HL-60 (cell line): ENCODE results near the gene MAGI2.

Source experiments
- DNase-seq, 2 experiments: peaks; one replicate each; pipeline ENCODE4 v3.0.0-alpha.2; 2010 to 2020; ENCODE audit warnings: low read depth in 1 of 2, low spot score in 1 of 2
- H3K27ac ChIP-seq: fragments of 250-450 bp; sonication (Bioruptor Pico); replicated peaks from 2 replicates; pipeline ENCODE4 v1.5.1; 2020; ENCODE audit warnings: mild to moderate bottlenecking, moderate library complexity
- H3K27me3 ChIP-seq: fragments of 250-450 bp; sonication (Bioruptor Pico); 2 replicates; pipeline ENCODE4 v1.5.1; 2021; ENCODE audit warnings: mild to moderate bottlenecking, moderate library complexity; ENCODE audit not compliant: insufficient read depth, poor library complexity, severe bottlenecking
- H3K4me3 ChIP-seq: replicated peaks from 2 replicates; pipeline ENCODE4 v1.5.1; 2011; ENCODE audit warnings: mild to moderate bottlenecking, control low read depth, low read length; ENCODE audit not compliant: insufficient read depth
- GABPA ChIP-seq: IDR thresholded peaks from 2 replicates; pipeline ENCODE4 v1.6.1; 2012; ENCODE audit warnings: low read depth
- POLR2AphosphoS5 ChIP-seq: IDR thresholded peaks from 2 replicates; pipeline ENCODE4 v1.6.1; 2012; ENCODE audit warnings: low read depth
- SPI1 ChIP-seq: IDR thresholded peaks from 2 replicates; pipeline ENCODE4 v1.6.1; 2012; ENCODE audit warnings: low read depth, mild to moderate bottlenecking, borderline replicate concordance
- TF ChIP-seq, protein P1 (sequence below): IDR thresholded peaks from 2 replicates; pipeline ENCODE4 v1.6.1; 2012; ENCODE audit warnings: low read depth; ENCODE audit not compliant: insufficient replicate concordance
- TF ChIP-seq, protein P2 (sequence below): IDR thresholded peaks from one replicate; pipeline ENCODE4 v1.5.1; 2011; ENCODE audit warnings: low read length, control low read depth, inconsistent platforms; ENCODE audit not compliant: insufficient read depth

MAGI2 gene

DNA sequence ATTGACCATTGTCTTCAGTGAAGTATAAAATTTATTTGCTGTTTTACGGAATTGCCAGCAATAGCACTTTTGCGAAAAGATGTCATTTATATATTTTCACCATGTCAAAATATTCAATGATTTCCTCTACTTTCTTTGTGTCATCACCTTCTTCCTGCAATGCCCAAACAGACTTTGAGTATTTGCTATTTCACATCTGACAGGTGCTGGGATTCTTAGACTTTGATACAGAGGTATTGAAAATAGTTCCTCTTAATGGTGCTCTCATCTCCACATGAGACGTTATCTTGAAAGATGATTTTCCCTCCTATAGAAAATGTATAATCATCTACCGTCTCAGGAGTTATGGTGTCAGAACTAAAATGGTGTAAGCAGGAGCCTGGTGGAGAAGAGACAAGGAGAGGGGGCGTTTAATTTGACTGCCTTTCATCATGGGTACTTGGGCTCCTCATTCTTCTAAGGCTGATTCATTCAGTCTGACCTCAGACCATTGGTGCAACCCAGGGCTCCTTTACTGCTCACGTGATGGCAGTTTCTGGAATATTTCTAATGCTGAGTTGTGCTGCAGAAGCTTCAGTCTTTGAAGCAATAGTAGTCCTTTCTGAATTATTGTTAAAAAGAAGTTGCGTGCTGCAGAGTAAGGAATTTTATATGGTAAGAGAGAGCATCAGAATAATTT is 1250.3 kb downstream of the MAGI2 start:
- TF ChIP-seq SPI1 = no peak
- Histone ChIP-seq H3K27me3 (no peaks in the 10 kb centered on the region), H3K27ac (no peak overlapping the region), H3K4me3 (no peak overlapping the region)
- DNase-seq = no peak

DNA sequence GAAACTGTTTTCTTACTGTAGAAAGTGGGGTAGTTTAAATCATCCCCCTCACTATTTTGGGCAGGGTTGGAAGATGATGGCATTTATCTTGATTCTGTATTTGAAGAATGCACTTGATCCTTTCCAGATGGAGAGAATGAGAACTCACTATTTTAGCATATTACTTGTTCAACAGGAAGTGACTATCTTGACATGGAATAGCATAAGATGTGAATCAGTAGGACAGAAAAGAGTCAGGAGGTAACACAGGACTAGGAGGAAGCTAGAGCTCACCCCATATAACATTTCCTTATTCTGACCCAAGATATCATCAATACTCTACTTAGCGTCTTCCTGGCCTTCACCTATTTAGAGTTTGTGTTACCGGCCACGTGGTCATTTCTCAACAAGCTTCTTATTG is 1254.7 kb downstream of the MAGI2 start:
- no peak overlapping the region for H3K4me3 ChIP-seq
- DNase-seq = no peak
- H3K27me3 ChIP-seq = no peaks in the 10 kb centered on the region
- TF ChIP-seq POLR2AphosphoS5 (no peak), SPI1 (no peak), GABPA (no peak)
- TF ChIP-seq, protein P1, sequence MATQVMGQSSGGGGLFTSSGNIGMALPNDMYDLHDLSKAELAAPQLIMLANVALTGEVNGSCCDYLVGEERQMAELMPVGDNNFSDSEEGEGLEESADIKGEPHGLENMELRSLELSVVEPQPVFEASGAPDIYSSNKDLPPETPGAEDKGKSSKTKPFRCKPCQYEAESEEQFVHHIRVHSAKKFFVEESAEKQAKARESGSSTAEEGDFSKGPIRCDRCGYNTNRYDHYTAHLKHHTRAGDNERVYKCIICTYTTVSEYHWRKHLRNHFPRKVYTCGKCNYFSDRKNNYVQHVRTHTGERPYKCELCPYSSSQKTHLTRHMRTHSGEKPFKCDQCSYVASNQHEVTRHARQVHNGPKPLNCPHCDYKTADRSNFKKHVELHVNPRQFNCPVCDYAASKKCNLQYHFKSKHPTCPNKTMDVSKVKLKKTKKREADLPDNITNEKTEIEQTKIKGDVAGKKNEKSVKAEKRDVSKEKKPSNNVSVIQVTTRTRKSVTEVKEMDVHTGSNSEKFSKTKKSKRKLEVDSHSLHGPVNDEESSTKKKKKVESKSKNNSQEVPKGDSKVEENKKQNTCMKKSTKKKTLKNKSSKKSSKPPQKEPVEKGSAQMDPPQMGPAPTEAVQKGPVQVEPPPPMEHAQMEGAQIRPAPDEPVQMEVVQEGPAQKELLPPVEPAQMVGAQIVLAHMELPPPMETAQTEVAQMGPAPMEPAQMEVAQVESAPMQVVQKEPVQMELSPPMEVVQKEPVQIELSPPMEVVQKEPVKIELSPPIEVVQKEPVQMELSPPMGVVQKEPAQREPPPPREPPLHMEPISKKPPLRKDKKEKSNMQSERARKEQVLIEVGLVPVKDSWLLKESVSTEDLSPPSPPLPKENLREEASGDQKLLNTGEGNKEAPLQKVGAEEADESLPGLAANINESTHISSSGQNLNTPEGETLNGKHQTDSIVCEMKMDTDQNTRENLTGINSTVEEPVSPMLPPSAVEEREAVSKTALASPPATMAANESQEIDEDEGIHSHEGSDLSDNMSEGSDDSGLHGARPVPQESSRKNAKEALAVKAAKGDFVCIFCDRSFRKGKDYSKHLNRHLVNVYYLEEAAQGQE = no peak
- TF ChIP-seq, protein P2, sequence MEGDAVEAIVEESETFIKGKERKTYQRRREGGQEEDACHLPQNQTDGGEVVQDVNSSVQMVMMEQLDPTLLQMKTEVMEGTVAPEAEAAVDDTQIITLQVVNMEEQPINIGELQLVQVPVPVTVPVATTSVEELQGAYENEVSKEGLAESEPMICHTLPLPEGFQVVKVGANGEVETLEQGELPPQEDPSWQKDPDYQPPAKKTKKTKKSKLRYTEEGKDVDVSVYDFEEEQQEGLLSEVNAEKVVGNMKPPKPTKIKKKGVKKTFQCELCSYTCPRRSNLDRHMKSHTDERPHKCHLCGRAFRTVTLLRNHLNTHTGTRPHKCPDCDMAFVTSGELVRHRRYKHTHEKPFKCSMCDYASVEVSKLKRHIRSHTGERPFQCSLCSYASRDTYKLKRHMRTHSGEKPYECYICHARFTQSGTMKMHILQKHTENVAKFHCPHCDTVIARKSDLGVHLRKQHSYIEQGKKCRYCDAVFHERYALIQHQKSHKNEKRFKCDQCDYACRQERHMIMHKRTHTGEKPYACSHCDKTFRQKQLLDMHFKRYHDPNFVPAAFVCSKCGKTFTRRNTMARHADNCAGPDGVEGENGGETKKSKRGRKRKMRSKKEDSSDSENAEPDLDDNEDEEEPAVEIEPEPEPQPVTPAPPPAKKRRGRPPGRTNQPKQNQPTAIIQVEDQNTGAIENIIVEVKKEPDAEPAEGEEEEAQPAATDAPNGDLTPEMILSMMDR = no peak
- no peak overlapping the region for H3K27ac ChIP-seq

DNA sequence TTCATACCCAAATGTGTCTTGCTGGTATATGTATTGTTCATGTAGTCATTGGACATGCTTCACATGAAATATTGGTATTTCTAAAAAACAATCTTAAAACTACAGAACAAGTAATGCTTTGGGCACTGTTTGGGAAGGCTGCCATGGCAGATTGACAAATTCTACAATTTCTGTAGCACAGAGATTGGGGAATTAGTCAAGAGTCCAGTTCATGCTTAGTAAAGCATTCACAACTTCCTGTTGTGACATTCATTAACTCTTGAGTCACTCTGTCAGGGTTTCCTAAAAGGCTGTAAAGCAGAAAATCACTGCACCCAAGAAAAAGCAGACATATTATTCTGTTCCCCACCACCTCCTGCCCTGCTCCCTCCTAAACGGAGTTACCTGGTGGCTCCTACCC is 1256.0 kb downstream of the MAGI2 start:
- TF ChIP-seq, protein P1 = no peak
- no peak for TF ChIP-seq GABPA
- no peak for TF ChIP-seq POLR2AphosphoS5
- TF ChIP-seq, protein P2 = no peak
- TF ChIP-seq SPI1 = no peak
- Histone ChIP-seq H3K27ac (no peak overlapping the region), H3K27me3 (no peaks in the 10 kb centered on the region), H3K4me3 (no peak overlapping the region)
- DNase-seq = peak in 1 of 2 experiments; percentile 3

DNA sequence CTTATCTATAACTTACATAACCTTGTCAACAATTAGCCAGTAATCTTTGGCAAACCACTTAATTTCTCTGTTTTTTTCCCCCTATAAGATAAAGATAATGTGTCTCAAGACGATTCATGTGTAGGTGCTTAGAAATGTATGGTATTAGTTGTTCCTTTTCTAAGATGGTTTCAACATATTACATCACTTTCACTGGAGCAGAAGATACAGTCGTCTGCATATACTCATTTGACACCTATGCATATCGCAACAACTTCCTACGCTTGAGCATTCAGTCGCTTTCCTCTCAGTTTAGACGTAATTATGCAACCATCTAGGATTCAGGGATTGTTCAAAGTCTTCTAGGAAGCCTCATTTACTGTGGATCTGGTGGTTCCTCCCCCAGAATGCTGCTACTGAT is 1258.2 kb downstream of the MAGI2 start:
- Histone ChIP-seq H3K27me3 (no peaks in the 10 kb centered on the region), H3K4me3 (no peak overlapping the region), H3K27ac (no peak overlapping the region)
- TF ChIP-seq SPI1 (no peak), GABPA (no peak), POLR2AphosphoS5 (no peak)
- TF ChIP-seq, protein P1 = no peak
- TF ChIP-seq, protein P2 = no peak
- DNase-seq = peak in 1 of 2 experiments; percentile 3
